IMR-90 (cell line): ENCODE results near the gene SIAH2. TPM values are rescaled to one million over a fixed set of nuclear protein-coding genes. Genes with fewer than 3 reads are reported as not detected.

Experiments used
- ATAC-seq: fragments of 200-7000 bp; cut with Tn5 transposase; 2 replicates; pipeline ENCODE4 v1.9.1; 2020; ENCODE audit warnings: low read depth, mild to moderate bottlenecking, moderate library complexity
- BruUV-seq: library from RNA; stranded (reverse); fragments of 400-500 nt; replicated peaks from 2 replicates; lab custom pipeline; 2021; lab: Mats Ljungman, UMichigan
- CTCF ChIA-PET: fragments of 300-600 bp; formaldehyde crosslinking; extraction: SDS; loops from one replicate; lab custom pipeline; 2021; ENCODE audit warnings: antibody characterized with exemption; lab: Yijun Ruan, JAX
- POLR2A ChIA-PET: fragments of 300-600 bp; sonication (Branson Sonifier 250); formaldehyde crosslinking; loops from one replicate; lab custom pipeline; 2022; ENCODE audit warnings: antibody characterized with exemption; ENCODE audit not compliant: unreplicated experiment; lab: Charles Lee
- DNase-seq: peaks from one replicate; pipeline ENCODE4 v3.0.0; 2013
- H2AFZ ChIP-seq: replicated peaks from 2 replicates; pipeline ENCODE3; 2013; ENCODE audit warnings: low read length, mild to moderate bottlenecking; ENCODE audit not compliant: poor library complexity
- H2AK5ac ChIP-seq: 2 replicates; pipeline ENCODE4 v1.6.1; 2013; ENCODE audit warnings: low read depth, low read length, inconsistent platforms
- H2AK9ac ChIP-seq: replicated peaks from 2 replicates; pipeline ENCODE3; 2013; ENCODE audit warnings: mild to moderate bottlenecking, low read depth, low read length, moderate library complexity; ENCODE audit not compliant: poor library complexity
- H2BK120ac ChIP-seq: 2 replicates; pipeline ENCODE4 v1.6.1; 2013; ENCODE audit warnings: low read depth, low read length, inconsistent platforms
- H2BK15ac ChIP-seq: 3 replicates; pipeline ENCODE4 v1.6.1; 2013; ENCODE audit warnings: low read depth, low read length, inconsistent platforms
- H2BK20ac ChIP-seq: 2 replicates; pipeline ENCODE4 v1.6.1; 2013; ENCODE audit warnings: low read depth, mild to moderate bottlenecking, inconsistent platforms, low read length, moderate library complexity
- H2BK5ac ChIP-seq: 2 replicates; pipeline ENCODE4 v1.6.1; 2013; ENCODE audit warnings: mild to moderate bottlenecking, low read depth, low read length, inconsistent platforms; ENCODE audit not compliant: poor library complexity, severe bottlenecking
- H3K14ac ChIP-seq: replicated peaks from 2 replicates; pipeline ENCODE4 v1.6.1; 2013; ENCODE audit warnings: low read depth, low read length, inconsistent platforms
- H3K18ac ChIP-seq: 2 replicates; pipeline ENCODE4 v1.6.1; 2013; ENCODE audit warnings: low read depth, low read length, control low read depth
- H3K23ac ChIP-seq: 2 replicates; pipeline ENCODE4 v1.6.1; 2013; ENCODE audit warnings: low read depth, low read length, inconsistent platforms
- H3K27ac ChIP-seq: 2 replicates; pipeline ENCODE4 v1.5.1; 2013; ENCODE audit warnings: mild to moderate bottlenecking, control low read depth, low read length; ENCODE audit not compliant: insufficient read depth
- H3K27me3 ChIP-seq: 2 replicates; pipeline ENCODE4 v1.6.1; 2013; ENCODE audit warnings: low read length; ENCODE audit not compliant: control insufficient read depth, insufficient read depth
- H3K36me3 ChIP-seq: 2 replicates; pipeline ENCODE4 v1.6.1; 2013; ENCODE audit warnings: low read length, mixed read lengths; ENCODE audit not compliant: control insufficient read depth, insufficient read depth
- H3K4ac ChIP-seq: 2 replicates; pipeline ENCODE4 v1.6.1; 2013; ENCODE audit warnings: low read depth, low read length, inconsistent platforms
- H3K4me1 ChIP-seq: 2 replicates; pipeline ENCODE4 v1.6.1; 2013; ENCODE audit warnings: low read length, mixed read lengths; ENCODE audit not compliant: control insufficient read depth, insufficient read depth
- H3K4me2 ChIP-seq: 2 replicates; pipeline ENCODE4 v1.6.1; 2013; ENCODE audit warnings: low read depth, mild to moderate bottlenecking, control low read depth, low read length, moderate library complexity
- H3K4me3 ChIP-seq: 2 replicates; pipeline ENCODE4 v1.5.1; 2013; ENCODE audit warnings: low read depth, mild to moderate bottlenecking, control low read depth, low read length, moderate library complexity; ENCODE audit not compliant: insufficient read depth
- H3K56ac ChIP-seq: 2 replicates; pipeline ENCODE4 v1.6.1; 2013; ENCODE audit warnings: low read length, inconsistent platforms; ENCODE audit not compliant: insufficient read depth; ENCODE audit errors: extremely low read depth
- H3K79me1 ChIP-seq, 2 experiments: 2 replicates each; pipeline ENCODE4 v1.6.1; 2013; ENCODE audit warnings: low read length in 2 of 2, inconsistent platforms in 1 of 2, low read depth in 1 of 2
- H3K9ac ChIP-seq: 2 replicates; pipeline ENCODE4 v1.6.1; 2013; ENCODE audit warnings: low read depth, low read length, control low read depth
- H3K9me1 ChIP-seq: 2 replicates; pipeline ENCODE4 v1.6.1; 2013; ENCODE audit warnings: low read length, inconsistent platforms; ENCODE audit not compliant: insufficient read depth
- H3K9me3 ChIP-seq: 2 replicates; pipeline ENCODE4 v1.6.1; 2013; ENCODE audit warnings: low read length; ENCODE audit not compliant: control insufficient read depth, insufficient read depth
- H4K20me1 ChIP-seq: 2 replicates; pipeline ENCODE4 v1.6.1; 2013; ENCODE audit warnings: low read length, inconsistent platforms; ENCODE audit not compliant: insufficient read depth
- H4K5ac ChIP-seq: 2 replicates; pipeline ENCODE4 v1.6.1; 2013; ENCODE audit warnings: mild to moderate bottlenecking, low read depth, low read length, control low read depth
- H4K8ac ChIP-seq, 2 experiments: 2 replicates each; pipeline ENCODE4 v1.6.1; 2013; ENCODE audit warnings: low read depth in 2 of 2, low read length in 2 of 2, control low read depth in 1 of 2, inconsistent platforms in 1 of 2
- H4K91ac ChIP-seq: 2 replicates; pipeline ENCODE4 v1.6.1; 2013; ENCODE audit warnings: low read depth, low read length, inconsistent platforms; ENCODE audit not compliant: insufficient read depth
- BHLHE40 ChIP-seq: fragments of 150-350 bp; IDR thresholded peaks from 2 replicates; pipeline ENCODE4 v1.6.1; 2016; ENCODE audit warnings: mild to moderate bottlenecking, low read depth, low read length
- CEBPB ChIP-seq: IDR thresholded peaks from 2 replicates; pipeline ENCODE4 v1.6.1; 2012; ENCODE audit warnings: low read depth, low read length, improper control_type of control experiment
- CHD1 ChIP-seq: IDR thresholded peaks from 2 replicates; pipeline ENCODE4 v1.6.1; 2012; ENCODE audit warnings: low read depth, low read length, improper control_type of control experiment
- FOS ChIP-seq: fragments of 150-350 bp; IDR thresholded peaks from 2 replicates; pipeline ENCODE4 v1.6.1; 2016; ENCODE audit warnings: low read depth, low read length
- MAFK ChIP-seq: IDR thresholded peaks from 2 replicates; pipeline ENCODE4 v1.6.1; 2012; ENCODE audit warnings: low read depth, low read length, improper control_type of control experiment
- MAZ ChIP-seq: IDR thresholded peaks from 2 replicates; pipeline ENCODE4 v1.6.1; 2012; ENCODE audit warnings: low read depth, mild to moderate bottlenecking, low read length, improper control_type of control experiment, moderate library complexity, borderline replicate concordance
- MXI1 ChIP-seq: IDR thresholded peaks from 2 replicates; pipeline ENCODE4 v1.6.1; 2012; ENCODE audit warnings: low read depth, mild to moderate bottlenecking, low read length, moderate library complexity, borderline replicate concordance
- NFE2L2 ChIP-seq: fragments of 150-350 bp; IDR thresholded peaks from 2 replicates; pipeline ENCODE4 v1.6.1; 2016; ENCODE audit warnings: low read depth, mild to moderate bottlenecking, low read length
- POLR2A ChIP-seq: IDR thresholded peaks from 2 replicates; pipeline ENCODE4 v1.6.1; 2012; ENCODE audit warnings: mild to moderate bottlenecking, low read depth, low read length
- RAD21 ChIP-seq: IDR thresholded peaks from 2 replicates; pipeline ENCODE4 v1.6.1; 2012; ENCODE audit warnings: low read length, improper control_type of control experiment
- RCOR1 ChIP-seq: IDR thresholded peaks from 2 replicates; pipeline ENCODE4 v1.6.1; 2012; ENCODE audit warnings: mild to moderate bottlenecking, low read length, improper control_type of control experiment; ENCODE audit not compliant: insufficient replicate concordance
- RFX5 ChIP-seq: IDR thresholded peaks from 2 replicates; pipeline ENCODE4 v1.8.0; 2012; ENCODE audit warnings: low read depth, mild to moderate bottlenecking, low read length, moderate library complexity
- SMC3 ChIP-seq: fragments of 150-350 bp; IDR thresholded peaks from 2 replicates; pipeline ENCODE4 v1.6.1; 2016; ENCODE audit warnings: low read depth, mild to moderate bottlenecking, antibody characterized with exemption, low read length, moderate library complexity
- whole genome bisulfite sequencing, 2 experiments: methylation state at CpG; one replicate each; pipeline versions ENCODE4 v1.1.5 to v1.1.7; 2013; ENCODE audit warnings: missing lambda C conversion rate in 2 of 2; ENCODE audit not compliant: insufficient read length in 1 of 2; ENCODE audit errors: extremely low coverage in 2 of 2; 5-methylcytosine and 5-hydroxymethylcytosine counted together
- dilution Hi-C: fragments of 300-500 bp; cut with HindIII; formaldehyde crosslinking; loops from one replicate; pipeline ENCODE4 v1.14.3; 2018; ENCODE audit warnings: low sequenced_read_pairs; ENCODE audit not compliant: unreplicated experiment
- in situ Hi-C: fragments of 300-500 bp; cut with MboI; formaldehyde crosslinking; loops from 3 replicates; pipeline ENCODE4 v1.14.3; 2019; ENCODE audit warnings: low sequenced_read_pairs, inconsistent platforms, mixed read lengths
- intact Hi-C: fragments of 100-400 bp; cut with micrococcal nuclease; formaldehyde crosslinking; loops from 2 replicates; pipeline ENCODE4 v1.10.0; 2022
- polyA plus RNA-seq, 3 experiments: library from polyadenylated mRNA; depleted of rRNA; stranded (reverse); fragments of >200 nt; gene quantifications; 2 replicates each; pipeline ENCODE4 v1.2.3, GENCODE V29; 2012; ENCODE audit warnings: low replicate concordance in 1 of 3
- total RNA-seq: library from RNA; depleted of rRNA; stranded (reverse); fragments of >200 nt; gene quantifications from 2 replicates; pipeline ENCODE4 v1.2.3, GENCODE V29; 2012
- TF ChIP-seq, protein P1 (sequence below): conservative IDR thresholded peaks from 2 replicates; pipeline ENCODE4 v1.5.1; 2012; ENCODE audit warnings: mild to moderate bottlenecking, low read depth, low read length, improper control_type of control experiment
- TF ChIP-seq, protein P2 (sequence below): fragments of 150-350 bp; IDR thresholded peaks from 2 replicates; pipeline ENCODE4 v1.6.1; 2016; ENCODE audit warnings: low read depth, mild to moderate bottlenecking, low read length, moderate library complexity, borderline replicate concordance
- TF ChIP-seq, protein P3 (sequence below): fragments of 150-350 bp; IDR thresholded peaks from 2 replicates; pipeline ENCODE4 v1.6.1; 2017; ENCODE audit warnings: mild to moderate bottlenecking, antibody characterized with exemption, low read length, low read depth

The SIAH2 gene
- total and polyA plus RNA-seq, 2 of the 4 experiments (the other 2 are of a cell fraction): 24.7 to 61.8 TPM

DNA sequence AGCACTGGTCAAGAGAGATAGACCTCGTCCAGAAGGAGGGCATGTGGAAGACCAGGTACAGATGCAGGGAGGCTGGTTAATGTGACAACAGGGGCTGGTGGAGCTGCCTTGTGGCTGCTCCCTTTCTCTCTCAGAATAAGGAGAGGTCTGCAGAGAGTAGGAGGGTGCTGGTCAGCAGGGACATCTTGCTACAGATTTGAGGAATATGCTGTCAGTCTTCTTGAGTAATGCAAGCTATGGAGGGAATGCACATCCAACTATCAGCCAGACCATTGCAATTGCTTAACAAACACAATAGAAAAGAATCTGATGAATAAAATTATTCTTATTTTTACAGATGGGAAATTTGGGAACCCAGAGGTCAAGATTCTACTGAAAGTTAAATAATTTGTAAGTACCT is 20.3 kb upstream of the SIAH2 start:
- Histone ChIP-seq H3K27ac (no peak overlapping the region), H3K4ac (no peak overlapping the region), H3K56ac (no peak overlapping the region), H3K9me1 (no peaks in the 10 kb centered on the region), H2BK120ac (no peak overlapping the region), H2AFZ (no peak overlapping the region), H4K91ac (no peak overlapping the region), H3K79me1 (no peaks in the 10 kb centered on the region), H3K4me1 (no peaks in the 10 kb centered on the region), H3K18ac (no peak overlapping the region), H4K8ac (no peak overlapping the region), H2BK15ac (no peak overlapping the region), H4K20me1 (no peaks in the 10 kb centered on the region), H2BK5ac (no peak overlapping the region), H4K5ac (no peak overlapping the region), H2BK20ac (no peak overlapping the region), H3K27me3 (peaks cover 3% of the 10 kb centered on the region), H3K23ac (no peak overlapping the region), H3K14ac (no peak overlapping the region), H3K4me3 (no peak overlapping the region), H2AK5ac (no peak overlapping the region), H3K9me3 (no peaks in the 10 kb centered on the region), H3K9ac (no peak overlapping the region), H3K4me2 (no peak overlapping the region), H3K36me3 (no peaks in the 10 kb centered on the region), H2AK9ac (no peak overlapping the region)
- BruUV-seq: no TSS peak
- ChIA-PET CTCF (no interaction called here), POLR2A (no interaction called here)
- no peak for TF ChIP-seq FOS
- no peak for TF ChIP-seq BHLHE40
- no peak for TF ChIP-seq SMC3
- TF ChIP-seq, protein P1, sequence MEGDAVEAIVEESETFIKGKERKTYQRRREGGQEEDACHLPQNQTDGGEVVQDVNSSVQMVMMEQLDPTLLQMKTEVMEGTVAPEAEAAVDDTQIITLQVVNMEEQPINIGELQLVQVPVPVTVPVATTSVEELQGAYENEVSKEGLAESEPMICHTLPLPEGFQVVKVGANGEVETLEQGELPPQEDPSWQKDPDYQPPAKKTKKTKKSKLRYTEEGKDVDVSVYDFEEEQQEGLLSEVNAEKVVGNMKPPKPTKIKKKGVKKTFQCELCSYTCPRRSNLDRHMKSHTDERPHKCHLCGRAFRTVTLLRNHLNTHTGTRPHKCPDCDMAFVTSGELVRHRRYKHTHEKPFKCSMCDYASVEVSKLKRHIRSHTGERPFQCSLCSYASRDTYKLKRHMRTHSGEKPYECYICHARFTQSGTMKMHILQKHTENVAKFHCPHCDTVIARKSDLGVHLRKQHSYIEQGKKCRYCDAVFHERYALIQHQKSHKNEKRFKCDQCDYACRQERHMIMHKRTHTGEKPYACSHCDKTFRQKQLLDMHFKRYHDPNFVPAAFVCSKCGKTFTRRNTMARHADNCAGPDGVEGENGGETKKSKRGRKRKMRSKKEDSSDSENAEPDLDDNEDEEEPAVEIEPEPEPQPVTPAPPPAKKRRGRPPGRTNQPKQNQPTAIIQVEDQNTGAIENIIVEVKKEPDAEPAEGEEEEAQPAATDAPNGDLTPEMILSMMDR: no peak
- no peak for TF ChIP-seq RFX5
- no peak for TF ChIP-seq NFE2L2
- no peak for TF ChIP-seq CEBPB
- TF ChIP-seq, protein P2, sequence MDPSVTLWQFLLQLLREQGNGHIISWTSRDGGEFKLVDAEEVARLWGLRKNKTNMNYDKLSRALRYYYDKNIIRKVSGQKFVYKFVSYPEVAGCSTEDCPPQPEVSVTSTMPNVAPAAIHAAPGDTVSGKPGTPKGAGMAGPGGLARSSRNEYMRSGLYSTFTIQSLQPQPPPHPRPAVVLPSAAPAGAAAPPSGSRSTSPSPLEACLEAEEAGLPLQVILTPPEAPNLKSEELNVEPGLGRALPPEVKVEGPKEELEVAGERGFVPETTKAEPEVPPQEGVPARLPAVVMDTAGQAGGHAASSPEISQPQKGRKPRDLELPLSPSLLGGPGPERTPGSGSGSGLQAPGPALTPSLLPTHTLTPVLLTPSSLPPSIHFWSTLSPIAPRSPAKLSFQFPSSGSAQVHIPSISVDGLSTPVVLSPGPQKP: no peak
- no peak for TF ChIP-seq CHD1
- no peak for TF ChIP-seq POLR2A
- no peak for TF ChIP-seq MAFK
- TF ChIP-seq, protein P3, sequence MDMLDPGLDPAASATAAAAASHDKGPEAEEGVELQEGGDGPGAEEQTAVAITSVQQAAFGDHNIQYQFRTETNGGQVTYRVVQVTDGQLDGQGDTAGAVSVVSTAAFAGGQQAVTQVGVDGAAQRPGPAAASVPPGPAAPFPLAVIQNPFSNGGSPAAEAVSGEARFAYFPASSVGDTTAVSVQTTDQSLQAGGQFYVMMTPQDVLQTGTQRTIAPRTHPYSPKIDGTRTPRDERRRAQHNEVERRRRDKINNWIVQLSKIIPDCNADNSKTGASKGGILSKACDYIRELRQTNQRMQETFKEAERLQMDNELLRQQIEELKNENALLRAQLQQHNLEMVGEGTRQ: no peak
- TF ChIP-seq RAD21: no peak
- no peak for TF ChIP-seq MAZ
- TF ChIP-seq MXI1: no peak
- no peak for TF ChIP-seq RCOR1
- no CpG with 5 or more reads among the region's 1 CpG for WGBS, 2 experiments
- intact Hi-C loops: no loop called here
- ATAC-seq (no peak), DNase-seq (no peak)
- in situ Hi-C loops: loop anchor here (25.0 kb wide), 1 partner anchor 354 kb away; no protein-coding TSS in a partner anchor
- dilution Hi-C loops: no loop called here
